Mucosa of descending colon (tissue), 3 donors: ENCODE measurements around the gene KLF9. TPM values are rescaled to one million over a fixed set of nuclear protein-coding genes. Genes with fewer than 3 reads are reported as not detected.

ENCODE experiments used
- ATAC-seq: fragments of 200-7000 bp; cut with Tn5 transposase; one replicate; pipeline ENCODE4 v1.9.1; 2020; ENCODE audit warnings: mild to moderate bottlenecking, moderate library complexity
- DNase-seq, 3 donors: peaks; one replicate each; pipeline ENCODE4 v3.0.0-alpha.2; 2020
- H3K36me3 ChIP-seq: fragments of 200-600 bp; one replicate; pipeline ENCODE4 v1.8.0; 2021; ENCODE audit warnings: low read depth, mild to moderate bottlenecking
- H3K4me1 ChIP-seq: fragments of 200-600 bp; one replicate; pipeline ENCODE4 v1.8.0; 2021; ENCODE audit warnings: low read depth, mild to moderate bottlenecking
- H3K4me3 ChIP-seq: fragments of 200-600 bp; one replicate; pipeline ENCODE4 v1.8.0; 2021; ENCODE audit warnings: mild to moderate bottlenecking
- H3K9me3 ChIP-seq: fragments of 200-600 bp; one replicate; pipeline ENCODE4 v1.8.0; 2021; ENCODE audit warnings: mild to moderate bottlenecking
- CTCF ChIP-seq: fragments of 200-600 bp; IDR thresholded peaks from one replicate; pipeline ENCODE4 v1.8.0; 2022; ENCODE audit warnings: antibody characterized with exemption, mild to moderate bottlenecking
- intact Hi-C, 2 donors: fragments of 100-400 bp; cut with DNase I in 1 of 2; cut with micrococcal nuclease in 1 of 2; formaldehyde crosslinking; loops; one replicate each; pipeline versions ENCODE4 v1.11.0 to v1.11.1; 2022; cut with DNase I, micrococcal nuclease
- total RNA-seq, 3 donors: library from RNA; stranded (reverse); fragmentation: NEBNext Ultra II Directional in 2 of 3; extraction: Animal tissue kit (Norgen Biotek cat#: 25700) in 2 of 3; gene quantifications; one replicate each; pipeline versions ENCODE4 v1.2.1 to v1.2.4, GENCODE V29; 2021 to 2023
- donor health status: DM: no; HTN: no; CAD: no; lungs with moderate emphysema.
- donor health status: DM: no; HTN: no; CAD: no.
- donor health status: DM: no; HTN: yes; CAD: no.

Gene KLF9
- total RNA-seq, 3 donors from 2014 or later: 29.5 to 104 (median 45.4) TPM

DNA sequence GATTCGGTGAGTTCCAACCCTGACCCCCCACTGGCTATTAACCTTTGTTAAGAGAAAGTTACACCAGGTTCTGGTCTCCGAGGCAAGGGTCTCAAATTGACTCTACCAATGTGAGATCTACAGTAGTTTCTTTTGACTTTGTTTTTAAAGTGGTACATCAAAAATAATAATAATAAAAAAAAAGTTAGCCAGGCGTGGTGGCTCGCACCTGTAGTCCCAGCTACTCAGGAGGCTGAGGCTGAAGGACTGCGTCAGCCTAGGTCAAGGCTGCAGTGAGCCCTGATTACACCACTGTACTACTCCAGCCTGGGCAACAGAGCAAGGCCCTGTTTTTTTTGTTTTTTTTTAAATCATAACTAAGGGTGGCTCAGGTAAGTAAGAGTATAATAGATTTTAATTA, 1.0 kb upstream of the KLF9 start:
- H3K4me3 ChIP-seq: no peak overlapping the region
- intact Hi-C loops: loop anchor here (5.0 to 10.0 kb wide), 2 partner anchors 67 to 179 kb away; no protein-coding TSS in a partner anchor
- no peaks in the 10 kb centered on the region for H3K9me3 ChIP-seq
- H3K4me1 ChIP-seq: peaks cover 29% of the 10 kb centered on the region
- DNase-seq: no peak
- TF ChIP-seq CTCF: no peak
- no peak for ATAC-seq
- peaks cover 3% of the 10 kb centered on the region for H3K36me3 ChIP-seq

- intact Hi-C loops: loop anchor here (5.0 to 10.0 kb wide), 2 partner anchors 67 to 180 kb away; no protein-coding TSS in a partner anchor
These were observed 584 bp upstream of the KLF9 start for GRCh38 chr9:70415041-70415440.

DNA sequence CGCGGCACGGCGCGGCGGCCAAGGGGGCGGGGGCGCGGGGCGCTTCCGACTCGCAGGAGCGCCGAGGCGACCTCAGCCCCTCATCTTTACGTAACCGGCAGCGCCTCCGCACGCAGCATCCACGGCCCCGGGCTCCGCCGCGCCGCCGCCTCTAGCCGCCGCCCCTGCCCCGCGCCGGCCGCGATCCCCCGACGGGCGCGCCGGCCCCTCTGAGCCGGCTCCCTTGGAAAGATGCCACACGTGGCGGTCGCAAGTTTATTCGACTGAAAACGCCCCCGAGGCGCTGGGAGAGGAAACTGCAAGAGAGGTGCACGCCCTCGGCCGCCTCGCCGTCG, 1.0 kb downstream of the KLF9 start:
- Histone ChIP-seq H3K36me3 (no peaks in the 10 kb centered on the region), H3K4me3 (peak overlapping the region; percentile 92), H3K4me1 (peaks cover 36% of the 10 kb centered on the region), H3K9me3 (no peaks in the 10 kb centered on the region)
- intact Hi-C loops: loop anchor here in 1 of 2 donors (10.0 kb wide), 1 partner anchor 181 kb away; no protein-coding TSS in a partner anchor
- TF ChIP-seq CTCF: no peak
- ATAC-seq (peak; percentile 23), DNase-seq (no peak)

More at GRCh38 chr9:70415041-70415440, 584 bp upstream of the KLF9 start:
- peaks cover 32% of the 10 kb centered on the region for H3K4me1 ChIP-seq
- no peaks in the 10 kb centered on the region for H3K9me3 ChIP-seq
- ATAC-seq (no peak), DNase-seq (no peak)
- no peak overlapping the region for H3K4me3 ChIP-seq
- H3K36me3 ChIP-seq: peaks cover 2% of the 10 kb centered on the region
- TF ChIP-seq CTCF: no peak

- DNase-seq (peak; percentile 82 to 90 (median 88)), ATAC-seq (peak; percentile 30)
- peaks cover 36% of the 10 kb centered on the region for H3K4me1 ChIP-seq
- H3K9me3 ChIP-seq: no peaks in the 10 kb centered on the region
- no peaks in the 10 kb centered on the region for H3K36me3 ChIP-seq
- intact Hi-C loops: loop anchor here in 1 of 2 donors (10.0 kb wide), 1 partner anchor 182 kb away; no protein-coding TSS in a partner anchor
- H3K4me3 ChIP-seq: peak overlapping the region; percentile 92
- TF ChIP-seq CTCF: no peak
These were observed 1.5 kb downstream of the KLF9 start for GRCh38 chr9:70412832-70413463.

DNA sequence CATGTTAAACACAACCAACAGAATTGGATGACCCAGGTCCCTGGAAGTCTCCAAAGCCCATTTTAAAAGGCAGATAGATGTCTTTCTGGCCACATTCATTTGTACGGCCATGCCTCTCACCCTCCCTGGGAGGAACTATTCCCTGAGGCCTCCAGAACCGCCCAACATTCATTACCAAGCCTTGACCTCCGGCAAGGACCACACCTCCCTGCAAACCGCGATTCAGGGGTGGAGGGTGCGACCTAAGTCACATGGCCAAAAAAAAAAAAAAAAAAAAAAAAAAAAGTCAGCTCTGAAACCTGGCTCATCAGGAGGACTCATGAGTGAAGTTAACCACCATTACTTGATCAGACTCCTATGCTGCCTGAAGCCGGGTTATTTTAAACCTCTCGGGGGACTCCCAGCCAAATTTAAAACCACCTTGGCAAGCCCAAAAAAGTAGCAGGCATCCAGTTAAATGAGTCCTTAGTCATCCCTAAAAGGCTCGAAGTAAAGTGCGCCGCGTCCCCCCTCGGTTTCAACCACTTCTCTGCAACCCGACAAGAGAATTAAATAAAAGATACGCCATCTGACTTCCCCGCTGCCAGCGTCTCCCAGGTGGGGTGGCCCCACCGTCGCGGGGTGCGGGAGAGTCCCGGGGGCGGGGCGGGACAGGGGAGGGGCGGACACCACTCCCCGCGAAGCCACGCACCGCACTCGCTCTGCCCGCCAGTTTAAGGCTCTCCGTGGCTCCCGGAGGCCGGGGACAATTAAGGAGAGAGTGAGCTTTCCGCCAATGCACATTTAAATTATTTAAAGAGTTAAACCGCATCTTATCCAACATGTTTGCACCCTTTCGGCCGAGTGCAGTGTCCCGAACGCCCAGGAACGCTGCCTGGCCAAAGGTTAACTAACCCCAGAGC, 2.3 kb downstream of the KLF9 start:
- TF ChIP-seq CTCF: no peak
- H3K36me3 ChIP-seq: no peaks in the 10 kb centered on the region
- no peaks in the 10 kb centered on the region for H3K9me3 ChIP-seq
- intact Hi-C loops: loop anchor here in 1 of 2 donors (10.0 kb wide), 1 partner anchor 183 kb away; no protein-coding TSS in a partner anchor
- DNase-seq: peak; percentile 84 to 91 (median 85)
- ATAC-seq: peak; percentile 66
- H3K4me3 ChIP-seq: peak overlapping the region; percentile 92
- H3K4me1 ChIP-seq: peaks cover 36% of the 10 kb centered on the region
